SK-N-SH (cell line): ENCODE data around the gene STK16. TPM values are rescaled to one million over a fixed set of nuclear protein-coding genes. Genes with fewer than 3 reads are reported as not detected.

Experiments used
- CTCF ChIA-PET: fragments of 300-600, 350-600 bp; formaldehyde crosslinking; extraction: SDS; loops from one replicate; lab custom pipeline; 2021; lab: Yijun Ruan, JAX
- POLR2A ChIA-PET: fragments of 350-600 bp; sonication (Branson Sonifier 250); formaldehyde crosslinking; extraction: SDS; loops from one replicate; lab custom pipeline; 2020; ENCODE audit warnings: antibody characterized with exemption, inconsistent platforms; lab: Yijun Ruan, JAX
- DNase-seq: peaks from one replicate; pipeline ENCODE4 v3.0.0; 2012
- H2AFZ ChIP-seq: fragments of 200-600 bp; sonication (generic); 2 replicates; pipeline ENCODE4 v1.8.1; 2016; ENCODE audit warnings: antibody characterized with exemption, mild to moderate bottlenecking, low read depth
- H3F3A ChIP-seq: fragments of 200-600 bp; sonication (generic); replicated peaks from 2 replicates; pipeline ENCODE3; 2016; ENCODE audit warnings: antibody characterized with exemption, mild to moderate bottlenecking; ENCODE audit not compliant: insufficient read depth
- H3K27ac ChIP-seq, 2 experiments: fragments of 200-500 bp in 1 of 2; fragments of 200-600 bp in 1 of 2; sonication (Bioruptor generic) in 1 of 2; sonication (generic), shearing (Covaris generic) in 1 of 2; 2 replicates each; pipeline versions ENCODE4 v1.5.1 to v1.6.1; 2014 to 2016; ENCODE audit warnings: low read depth in 2 of 2, inconsistent platforms in 1 of 2, low read length in 1 of 2, mild to moderate bottlenecking in 1 of 2, mixed read lengths in 1 of 2
- H3K27me3 ChIP-seq: fragments of 200-600 bp; sonication (generic), shearing (Covaris generic); 2 replicates; pipeline ENCODE4 v1.6.1; 2016; ENCODE audit warnings: mixed run types; ENCODE audit not compliant: insufficient read depth
- H3K36me3 ChIP-seq, 2 experiments: fragments of 200-500 bp in 1 of 2; fragments of 200-600 bp in 1 of 2; sonication (Bioruptor generic) in 1 of 2; sonication (generic) in 1 of 2; replicated peaks in 1 of 2; 2 replicates each; pipeline versions ENCODE3 to v1.5.1; 2014 to 2016; ENCODE audit warnings: low read length in 1 of 2, mild to moderate bottlenecking in 1 of 2; ENCODE audit not compliant: insufficient read depth in 2 of 2, control insufficient read depth in 1 of 2
- H3K4me1 ChIP-seq, 2 experiments: fragments of 200-500 bp in 1 of 2; fragments of 200-600 bp in 1 of 2; sonication (Bioruptor generic) in 1 of 2; sonication (generic), shearing (Covaris generic) in 1 of 2; 2 replicates each; pipeline versions ENCODE4 v1.5.1 to v1.6.1; 2014 to 2016; ENCODE audit warnings: low read depth in 1 of 2, low read length in 1 of 2, mixed run types in 1 of 2; ENCODE audit not compliant: insufficient read depth in 2 of 2, control insufficient read depth in 1 of 2
- H3K4me2 ChIP-seq: fragments of 200-600 bp; sonication (generic), shearing (Covaris generic); 2 replicates; pipeline ENCODE4 v1.6.1; 2017; ENCODE audit warnings: mixed run types
- H3K4me3 ChIP-seq, 2 experiments: fragments of 200-500 bp in 1 of 2; fragments of 200-600 bp in 1 of 2; sonication (Bioruptor generic) in 1 of 2; sonication (generic), shearing (Covaris generic) in 1 of 2; 2 replicates each; pipeline versions ENCODE4 v1.5.1 to v1.8.1; 2014 to 2016; ENCODE audit warnings: low read depth in 2 of 2, inconsistent platforms in 1 of 2, low read length in 1 of 2, mild to moderate bottlenecking in 1 of 2, mixed read lengths in 1 of 2, moderate library complexity in 1 of 2
- H3K79me2 ChIP-seq: fragments of 200-600 bp; sonication (generic); 2 replicates; pipeline ENCODE4 v1.8.1; 2017; ENCODE audit warnings: mild to moderate bottlenecking; ENCODE audit not compliant: insufficient read depth
- H3K9ac ChIP-seq: fragments of 200-600 bp; sonication (generic); 2 replicates; pipeline ENCODE4 v1.6.1; 2017; ENCODE audit warnings: mixed run types
- H3K9me2 ChIP-seq: fragments of 200-600 bp; sonication (generic); 2 replicates; pipeline ENCODE4 v1.6.1; 2017; ENCODE audit warnings: mixed run types
- H3K9me3 ChIP-seq: fragments of 200-600 bp; sonication (generic); 2 replicates; pipeline ENCODE4 v1.6.1; 2017; ENCODE audit warnings: mixed run types, mild to moderate bottlenecking, moderate library complexity
- H4K20me1 ChIP-seq: fragments of 200-600 bp; sonication (generic); 2 replicates; pipeline ENCODE4 v1.6.1; 2017; ENCODE audit warnings: mild to moderate bottlenecking, mixed run types; ENCODE audit not compliant: insufficient read depth
- CHD2 ChIP-seq: fragments of 150-350 bp; IDR thresholded peaks from 2 replicates; pipeline ENCODE4 v1.6.1; 2018; ENCODE audit warnings: low read length; ENCODE audit not compliant: partially characterized antibody
- CTCF ChIP-seq: fragments of 200-600 bp; sonication (generic); IDR thresholded peaks from 2 replicates; pipeline ENCODE4 v1.6.1; 2017; ENCODE audit warnings: antibody characterized with exemption, mild to moderate bottlenecking, moderate library complexity
- EZH2phosphoT487 ChIP-seq: fragments of 200-600 bp; sonication (generic); IDR thresholded peaks from 2 replicates; pipeline ENCODE4 v1.6.1; 2017; ENCODE audit warnings: low read depth, mixed run types, mild to moderate bottlenecking, antibody characterized with exemption, moderate library complexity, borderline replicate concordance
- FOSL2 ChIP-seq: IDR thresholded peaks from 2 replicates; pipeline ENCODE4 v1.4.0; 2012; ENCODE audit warnings: low read depth, mild to moderate bottlenecking, moderate library complexity, borderline replicate concordance
- FOXJ3 ChIP-seq: sonication (generic); formaldehyde crosslinking; IDR thresholded peaks from 2 replicates; pipeline ENCODE4 v1.5.1; 2020; ENCODE audit warnings: mild to moderate bottlenecking, missing genetic modification reagents
- FOXM1 ChIP-seq: IDR thresholded peaks from 2 replicates; pipeline ENCODE4 v1.4.0; 2012; ENCODE audit warnings: low read depth, mild to moderate bottlenecking
- GABPA ChIP-seq: IDR thresholded peaks from 2 replicates; pipeline ENCODE4 v1.4.0; 2012; ENCODE audit warnings: low read depth, mild to moderate bottlenecking
- GATA2 ChIP-seq: sonication (generic); formaldehyde crosslinking; IDR thresholded peaks from 2 replicates; pipeline ENCODE4 v1.5.0; 2020; ENCODE audit warnings: mild to moderate bottlenecking, missing genetic modification reagents
- IRF3 ChIP-seq: fragments of 150-350 bp; IDR thresholded peaks from 2 replicates; pipeline ENCODE4 v1.6.1; 2016; ENCODE audit warnings: mild to moderate bottlenecking, low read depth, low read length
- JUND ChIP-seq: IDR thresholded peaks from 2 replicates; pipeline ENCODE4 v1.4.0; 2012
- MAX ChIP-seq: IDR thresholded peaks from 2 replicates; pipeline ENCODE4 v1.4.0; 2012; ENCODE audit warnings: low read depth
- MEF2A ChIP-seq: IDR thresholded peaks from 2 replicates; pipeline ENCODE4 v1.4.0; 2012; ENCODE audit warnings: low read depth, borderline replicate concordance
- NFIC ChIP-seq: IDR thresholded peaks from 2 replicates; pipeline ENCODE4 v1.4.0; 2012; ENCODE audit warnings: borderline replicate concordance
- NRF1 ChIP-seq: IDR thresholded peaks from 2 replicates; pipeline ENCODE4 v1.6.1; 2012; ENCODE audit warnings: low read depth, mild to moderate bottlenecking, low read length
- PBX3 ChIP-seq: IDR thresholded peaks from 2 replicates; pipeline ENCODE4; 2012
- RAD21 ChIP-seq: IDR thresholded peaks from 2 replicates; pipeline ENCODE4 v1.6.1; 2012; ENCODE audit warnings: mild to moderate bottlenecking, low read length
- RXRA ChIP-seq: IDR thresholded peaks from 2 replicates; pipeline ENCODE4 v1.4.0; 2012; ENCODE audit warnings: low read depth, mild to moderate bottlenecking, borderline replicate concordance
- SMC3 ChIP-seq: IDR thresholded peaks from 2 replicates; pipeline ENCODE4 v1.6.1; 2012; ENCODE audit warnings: low read depth, low read length, improper control_type of control experiment
- TAF1 ChIP-seq: IDR thresholded peaks from 2 replicates; pipeline ENCODE4 v1.6.1; 2012; ENCODE audit warnings: low read depth, mild to moderate bottlenecking, low read length, moderate library complexity, borderline replicate concordance
- TEAD4 ChIP-seq: IDR thresholded peaks from 2 replicates; pipeline ENCODE4 v1.4.0; 2012; ENCODE audit warnings: mild to moderate bottlenecking, borderline replicate concordance; ENCODE audit not compliant: insufficient read depth
- USF1 ChIP-seq: IDR thresholded peaks from 2 replicates; pipeline ENCODE4 v1.4.0; 2012; ENCODE audit warnings: low read depth, borderline replicate concordance
- YY1 ChIP-seq: IDR thresholded peaks from 2 replicates; pipeline ENCODE4 v1.4.0; 2012; ENCODE audit warnings: low read depth, mild to moderate bottlenecking
- WGBS: methylation state at CpG from one replicate; pipeline ENCODE4 v1.1.6; 2017; ENCODE audit warnings: low lambda C conversion rate; 5-methylcytosine and 5-hydroxymethylcytosine counted together
- polyA plus RNA-seq, 3 experiments: library from polyadenylated mRNA; depleted of rRNA; stranded (reverse); fragments of >200 nt; gene quantifications; 2 replicates each; pipeline ENCODE4 v1.2.3, GENCODE V29; 2012

STK16 gene
- polyA plus RNA-seq, 1 of the 3 experiments (the other 2 are of a cell fraction): 57.6 TPM

- TF ChIP-seq PBX3 (no peak), GABPA (no peak), MEF2A (no peak), YY1 (no peak), GATA2 (CRISPR knock-in tag) (no peak), TEAD4 (no peak), IRF3 (no peak), NRF1 (no peak), MAX (no peak), FOSL2 (no peak), USF1 (no peak), FOXJ3 (CRISPR knock-in tag) (no peak)
- DNase-seq: no peak
- H3K9me3 ChIP-seq: no peaks in the 10 kb centered on the region
- CTCF ChIA-PET: interaction anchor here (0.5 to 3.4 kb wide), 5 partner anchors 12 to 179 kb away, joined by 3 to 22 read pairs (median 3); partner anchors contain the start of gene NHEJ1
- no peak overlapping the region for H2AFZ ChIP-seq
- no peak overlapping the region for H3K4me3 ChIP-seq
- H3K79me2 ChIP-seq: no peaks in the 10 kb centered on the region
- no peak overlapping the region for H3K9ac ChIP-seq
- H3F3A ChIP-seq: peaks cover 13% of the 10 kb centered on the region
- peaks cover 22 to 62% of the 10 kb centered on the region in 2 experiments for H3K36me3 ChIP-seq
- H3K4me2 ChIP-seq: no peak overlapping the region
- H3K27me3 ChIP-seq: no peaks in the 10 kb centered on the region
- POLR2A ChIA-PET: interaction anchor here (0.8 kb wide), 1 partner anchor 12 kb away, joined by 3 read pairs; no protein-coding TSS in a partner anchor
- no peaks in the 10 kb centered on the region for H3K9me2 ChIP-seq
- no peak overlapping the region for H3K27ac ChIP-seq
- H4K20me1 ChIP-seq: no peaks in the 10 kb centered on the region
- peaks cover 5 to 21% of the 10 kb centered on the region in 2 experiments; a peak in 3 of 4 replicates for H3K4me1 ChIP-seq
- WGBS: 95% methylated on average over 8 of the region's 8 CpGs
These were observed 32.3 kb upstream of the STK16 start for GRCh38 chr2:219213026-219213415.

- Histone ChIP-seq H3F3A (peaks cover 15% of the 10 kb centered on the region), H3K79me2 (no peaks in the 10 kb centered on the region), H3K4me2 (no peak overlapping the region), H3K9me2 (no peaks in the 10 kb centered on the region), H3K27me3 (no peaks in the 10 kb centered on the region), H2AFZ (no peak overlapping the region), H3K9me3 (no peaks in the 10 kb centered on the region), H4K20me1 (no peaks in the 10 kb centered on the region), H3K4me1 (peaks cover 0 to 19% of the 10 kb centered on the region in 2 experiments; a peak in 1 of 4 replicates), H3K9ac (no peak overlapping the region), H3K4me3 (no peak overlapping the region), H3K27ac (no peak overlapping the region), H3K36me3 (peaks cover 18 to 58% of the 10 kb centered on the region in 2 experiments)
- 97% methylated on average over 10 of the region's 10 CpGs for WGBS
- ChIA-PET POLR2A (interaction anchor here (0.8 kb wide), 1 partner anchor 13 kb away, joined by 3 read pairs; no protein-coding TSS in a partner anchor), CTCF (interaction anchor here (1.5 to 3.4 kb wide), 4 partner anchors 13 to 81 kb away, joined by 3 to 22 read pairs (median 10); partner anchors contain the start of gene NHEJ1)
- no peak for DNase-seq
- TF ChIP-seq SMC3 (no peak), FOSL2 (no peak), TEAD4 (no peak), NFIC (no peak), CTCF (no peak), CHD2 (no peak), EZH2phosphoT487 (no peak), RXRA (no peak), USF1 (no peak), FOXM1 (no peak), TAF1 (no peak), GATA2 (CRISPR knock-in tag) (no peak), RAD21 (no peak), MEF2A (no peak), JUND (no peak), NRF1 (no peak)
These were observed 31.7 kb upstream of the STK16 start for GRCh38 chr2:219213486-219214071.
